ENCODE results near the gene PPP1R12B.

DNA sequence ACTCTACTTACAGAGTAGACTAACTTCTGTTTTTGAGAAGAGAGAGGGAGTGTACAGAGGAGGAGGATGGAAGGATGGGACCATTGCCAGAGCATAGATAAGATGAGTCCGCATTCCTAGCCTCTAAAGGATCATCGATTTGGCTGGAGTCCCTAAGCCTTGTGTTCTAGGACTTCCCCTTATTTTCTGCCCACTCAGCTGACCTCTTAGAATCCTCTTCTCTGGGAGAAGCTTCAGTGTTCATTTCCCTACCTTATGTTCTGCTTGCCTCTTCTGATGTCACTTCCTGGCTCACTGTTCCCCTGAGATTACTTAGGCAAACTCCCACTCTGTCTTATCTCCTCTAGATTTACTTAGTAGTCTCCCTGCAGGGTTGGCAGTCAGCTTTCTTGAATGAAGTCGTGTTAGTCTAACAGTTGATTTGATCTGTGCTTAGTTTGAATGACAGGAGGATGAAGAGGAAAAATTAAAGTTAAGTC lies 205.1 kb downstream of the PPP1R12B start:
- TF ChIP-seq CTCF (IDR thresholded peaks at IDR 0.05): no peak
- no peak for TF ChIP-seq POLR2A (IDR thresholded peaks at IDR 0.05)
